GM12872 (cell line): ENCODE measurements around the gene RAD1.

ENCODE experiments used
- TF ChIP-seq, protein P1 (sequence below): IDR thresholded peaks from 3 replicates; pipeline ENCODE4 v1.5.1; 2011; ENCODE audit warnings: low read depth, mild to moderate bottlenecking, low read length, moderate library complexity; ENCODE audit not compliant: insufficient read depth

RAD1 gene

DNA sequence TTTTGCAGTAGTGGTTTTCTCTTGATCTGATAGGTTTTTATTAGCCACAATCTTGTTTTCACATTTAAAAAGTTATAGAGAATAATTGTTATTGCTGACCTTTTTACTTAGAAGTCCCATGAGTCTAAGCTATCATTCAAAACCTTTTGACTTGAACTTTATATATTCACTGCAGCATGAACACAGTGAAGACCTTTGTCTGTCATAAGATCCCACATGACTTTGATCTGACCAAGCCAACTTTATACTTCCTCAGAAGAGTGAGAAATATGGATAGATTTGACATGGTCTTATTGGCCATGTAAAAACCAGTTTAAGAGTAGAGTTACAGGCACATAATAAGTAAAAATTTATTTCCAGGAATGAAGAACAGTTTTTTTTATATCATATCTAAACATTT is 34.1 kb downstream of the RAD1 start:
- TF ChIP-seq, protein P1, sequence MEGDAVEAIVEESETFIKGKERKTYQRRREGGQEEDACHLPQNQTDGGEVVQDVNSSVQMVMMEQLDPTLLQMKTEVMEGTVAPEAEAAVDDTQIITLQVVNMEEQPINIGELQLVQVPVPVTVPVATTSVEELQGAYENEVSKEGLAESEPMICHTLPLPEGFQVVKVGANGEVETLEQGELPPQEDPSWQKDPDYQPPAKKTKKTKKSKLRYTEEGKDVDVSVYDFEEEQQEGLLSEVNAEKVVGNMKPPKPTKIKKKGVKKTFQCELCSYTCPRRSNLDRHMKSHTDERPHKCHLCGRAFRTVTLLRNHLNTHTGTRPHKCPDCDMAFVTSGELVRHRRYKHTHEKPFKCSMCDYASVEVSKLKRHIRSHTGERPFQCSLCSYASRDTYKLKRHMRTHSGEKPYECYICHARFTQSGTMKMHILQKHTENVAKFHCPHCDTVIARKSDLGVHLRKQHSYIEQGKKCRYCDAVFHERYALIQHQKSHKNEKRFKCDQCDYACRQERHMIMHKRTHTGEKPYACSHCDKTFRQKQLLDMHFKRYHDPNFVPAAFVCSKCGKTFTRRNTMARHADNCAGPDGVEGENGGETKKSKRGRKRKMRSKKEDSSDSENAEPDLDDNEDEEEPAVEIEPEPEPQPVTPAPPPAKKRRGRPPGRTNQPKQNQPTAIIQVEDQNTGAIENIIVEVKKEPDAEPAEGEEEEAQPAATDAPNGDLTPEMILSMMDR: no peak

- TF ChIP-seq, protein P1: no peak
These were observed 39.0 kb downstream of the RAD1 start for GRCh38 chr5:34876275-34876674.

GRCh38 chr5:34870382-34870781 is 44.9 kb downstream of the RAD1 start:
- TF ChIP-seq, protein P1: no peak

DNA sequence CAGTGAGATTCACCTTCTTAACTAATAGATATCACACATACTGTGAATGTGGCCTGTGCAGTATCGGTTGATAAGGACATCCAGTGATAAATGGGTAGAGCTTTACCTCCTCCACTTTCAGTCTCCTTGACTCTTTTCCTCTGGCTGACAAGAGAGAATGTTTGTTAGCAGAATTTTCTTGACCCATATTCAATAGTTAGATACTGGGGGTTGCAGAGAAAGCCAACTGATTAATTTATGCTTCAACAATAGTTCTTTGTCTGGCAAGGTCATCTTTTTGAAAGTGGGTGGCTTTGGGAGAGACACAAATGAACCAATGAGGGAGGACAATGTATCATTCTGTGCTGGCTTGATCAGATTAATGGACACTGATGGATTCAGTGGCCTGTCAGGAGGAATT is 46.0 kb downstream of the RAD1 start:
- TF ChIP-seq, protein P1: no peak

- TF ChIP-seq, protein P1: no peak
These were observed 46.5 kb downstream of the RAD1 start for GRCh38 chr5:34868791-34869190.

DNA sequence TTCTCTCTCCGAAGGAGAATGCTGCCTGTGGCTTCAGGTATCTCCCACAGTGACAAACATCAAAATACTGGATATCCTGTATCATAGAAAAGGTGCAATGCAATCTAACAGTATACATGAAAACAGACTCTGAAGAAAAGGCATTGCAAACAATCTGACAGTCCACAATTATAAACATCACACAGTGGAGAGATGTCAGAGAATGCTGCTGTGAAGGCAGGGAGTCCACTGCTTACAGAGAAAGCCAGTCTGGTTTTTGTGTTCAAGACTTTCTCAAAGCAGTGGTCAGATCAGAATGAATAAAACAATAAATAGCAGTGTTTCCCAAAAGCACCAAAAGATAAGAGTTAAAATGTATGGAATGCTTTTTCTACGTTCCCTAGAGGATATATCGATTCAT is 47.6 kb downstream of the RAD1 start:
- TF ChIP-seq, protein P1: no peak

- TF ChIP-seq, protein P1: no peak
These were observed 48.3 kb downstream of the RAD1 start for GRCh38 chr5:34866989-34867471.
